GM19351 (cell line): Measurements from ENCODE around the gene PRKCZ.
"Not testable (repeated sequence)": the region's sequence is repeated elsewhere in the genome, so short reads cannot be mapped to it uniquely, and the experiment has no call there.

ENCODE experiments used
- ATAC-seq: cut with Tn5 transposase; IDR thresholded peaks from one replicate; pipeline ENCODE4 v1.9.1; 2021; ENCODE audit warnings: mild to moderate bottlenecking, moderate library complexity; ENCODE audit not compliant: unreplicated experiment

The PRKCZ gene

DNA sequence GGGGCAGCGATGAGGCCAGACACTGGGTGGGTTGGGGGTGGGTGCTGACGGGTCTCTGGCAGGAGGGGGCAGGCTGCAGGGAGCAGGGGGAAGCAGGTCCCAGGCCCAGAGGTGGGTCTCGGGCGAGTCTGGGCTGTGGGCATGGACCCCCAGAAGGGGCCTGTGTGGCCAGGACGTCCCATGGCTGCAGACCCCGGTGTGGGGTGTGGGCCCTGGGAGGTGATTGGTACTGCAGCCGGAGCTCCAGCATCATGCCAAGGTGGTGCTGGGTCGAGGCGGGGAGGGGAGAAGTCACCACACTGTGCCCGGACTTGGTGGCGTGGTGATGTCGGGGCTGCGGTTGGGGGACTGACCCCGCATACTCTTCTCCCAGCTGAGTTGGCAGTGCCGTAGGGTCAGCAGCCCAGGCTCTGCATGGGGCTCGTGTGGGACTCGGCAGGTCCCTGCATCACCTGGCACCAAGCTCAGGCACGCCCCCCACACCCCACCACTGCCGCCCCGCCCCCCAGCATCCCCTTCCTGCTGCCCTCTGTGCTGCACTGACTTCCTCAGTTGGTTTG is 31.2 kb downstream of the PRKCZ start:
- ATAC-seq = no peak

DNA sequence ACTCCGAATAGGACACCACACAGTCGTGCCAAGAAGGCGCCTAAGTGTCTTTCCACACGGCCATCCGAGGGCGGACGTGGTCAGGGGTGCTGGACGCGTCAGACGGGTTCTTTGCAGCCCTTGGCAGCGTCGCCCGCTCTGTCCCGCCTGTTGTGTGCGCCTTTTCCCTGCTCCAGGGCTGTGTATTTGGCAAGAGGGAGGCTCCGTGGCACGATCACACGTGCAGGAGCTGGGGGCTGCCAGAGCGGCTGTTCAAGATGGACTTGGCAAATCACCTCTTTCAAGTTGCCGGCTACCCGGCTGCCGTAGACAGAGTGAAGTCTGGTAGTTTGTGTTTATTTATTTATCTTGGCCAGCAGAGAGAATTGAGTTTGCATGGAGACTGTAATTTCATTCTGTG is 31.9 kb downstream of the PRKCZ start:
- no peak for ATAC-seq

DNA sequence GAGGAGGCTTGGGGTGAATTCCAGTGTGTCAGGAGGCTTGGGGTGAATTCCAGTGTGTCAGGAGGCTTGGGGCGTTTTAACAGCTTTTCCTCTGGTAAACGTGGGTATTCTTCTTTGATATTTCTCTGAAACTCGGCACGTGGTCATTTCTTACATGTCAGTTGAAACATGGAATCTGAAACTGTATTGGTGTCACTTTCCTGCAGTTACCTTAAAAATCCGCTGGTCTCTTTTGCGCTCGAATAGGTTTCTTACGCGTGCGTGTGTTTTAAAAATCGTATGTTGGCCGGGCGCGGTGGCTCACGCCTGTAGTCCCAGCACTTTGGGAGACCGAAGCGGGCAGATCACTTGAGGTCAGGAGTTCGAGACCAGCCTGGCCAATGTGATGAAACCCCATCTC is 33.5 kb downstream of the PRKCZ start:
- ATAC-seq = no peak

DNA sequence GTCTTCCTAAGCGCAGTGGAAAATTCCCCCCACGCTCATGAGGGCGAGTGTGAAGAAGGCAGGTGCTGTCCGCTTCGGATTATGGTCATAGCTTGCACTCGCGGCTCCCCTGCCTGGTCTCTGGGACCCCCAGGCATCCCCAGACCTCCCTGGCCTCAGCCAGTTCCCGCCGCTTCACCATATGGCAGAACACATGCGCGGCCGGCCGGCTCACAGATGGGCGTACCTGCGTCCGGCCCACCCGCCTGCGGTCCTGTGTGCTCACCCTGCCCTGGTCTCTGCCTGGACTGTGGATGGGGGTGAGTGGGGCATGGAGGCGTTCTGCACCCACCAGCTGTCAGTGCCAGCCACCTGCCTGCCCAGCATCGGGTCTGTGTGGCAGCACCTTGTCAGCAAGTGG is 34.1 kb downstream of the PRKCZ start:
- ATAC-seq = no peak

DNA sequence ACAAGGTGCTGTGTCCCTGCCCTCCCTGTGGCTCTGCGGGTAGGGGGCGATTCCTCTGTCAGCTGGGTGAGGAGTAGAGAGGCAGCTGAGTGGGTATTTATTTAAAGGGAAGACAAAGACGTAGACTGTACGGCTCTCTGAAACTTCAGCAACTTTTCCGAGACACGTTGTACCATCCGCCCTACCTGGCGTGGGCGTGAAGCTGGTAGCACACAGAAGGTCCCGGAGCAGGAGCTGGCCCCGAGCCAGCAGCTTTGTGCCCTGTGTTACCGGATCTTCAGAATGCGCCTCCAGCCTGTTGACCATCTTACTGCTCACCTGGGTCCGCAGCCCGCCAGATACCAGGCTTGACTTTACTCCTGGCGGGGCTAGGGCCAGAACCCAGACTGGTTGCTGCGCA is 34.9 kb downstream of the PRKCZ start:
- no peak for ATAC-seq

DNA sequence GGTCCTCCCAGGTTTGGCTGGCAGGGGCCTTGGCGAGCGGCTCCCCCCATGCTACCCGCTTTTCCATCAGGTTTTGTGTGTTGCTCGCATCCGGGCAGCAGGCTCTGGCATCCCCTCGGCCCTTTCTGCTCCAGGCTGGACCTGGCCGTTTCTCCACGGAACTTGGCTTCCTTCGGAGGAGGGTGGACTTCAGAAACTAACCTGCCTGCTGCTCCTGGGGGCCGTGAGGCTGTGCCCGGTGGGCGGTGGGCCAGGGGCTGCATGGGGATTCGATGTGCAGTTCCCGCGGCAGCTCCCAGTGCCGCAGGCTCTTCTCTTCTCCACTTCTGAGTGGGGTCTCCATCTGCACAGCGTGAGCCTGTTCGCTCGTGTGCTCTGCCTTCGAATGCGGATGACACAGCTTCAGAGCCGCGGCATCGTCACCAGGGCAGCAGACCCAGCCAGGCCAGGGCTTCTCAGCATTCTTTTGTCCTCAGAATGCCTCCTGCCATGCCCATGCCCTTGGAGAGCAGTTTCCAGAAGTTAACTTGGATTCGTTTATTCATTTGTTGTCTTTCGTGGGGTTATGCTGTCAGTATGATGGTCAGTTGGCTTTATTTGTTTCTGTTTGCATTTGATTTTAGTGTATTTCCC is 36.4 kb downstream of the PRKCZ start:
- no peak for ATAC-seq

DNA sequence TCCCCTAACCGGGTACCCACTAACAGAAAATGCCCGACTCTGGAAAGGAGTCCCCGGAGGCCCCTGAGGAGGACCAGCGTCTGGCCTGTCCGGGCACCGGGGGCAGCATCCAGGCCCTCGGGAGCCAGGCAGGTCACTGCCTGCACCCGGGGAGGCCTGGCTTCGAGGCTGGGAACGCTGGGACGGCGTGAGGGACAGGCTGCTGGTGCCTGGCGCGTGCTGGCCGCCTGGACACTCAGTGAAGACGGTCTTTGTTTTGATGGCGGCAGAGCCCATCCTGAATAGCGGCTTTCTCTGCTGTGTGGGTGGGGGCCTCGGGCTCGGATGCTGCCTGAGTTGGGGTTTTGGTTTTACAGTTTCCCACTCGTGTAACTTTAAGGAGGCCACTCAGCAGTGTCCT is 37.6 kb downstream of the PRKCZ start:
- ATAC-seq = no peak

DNA sequence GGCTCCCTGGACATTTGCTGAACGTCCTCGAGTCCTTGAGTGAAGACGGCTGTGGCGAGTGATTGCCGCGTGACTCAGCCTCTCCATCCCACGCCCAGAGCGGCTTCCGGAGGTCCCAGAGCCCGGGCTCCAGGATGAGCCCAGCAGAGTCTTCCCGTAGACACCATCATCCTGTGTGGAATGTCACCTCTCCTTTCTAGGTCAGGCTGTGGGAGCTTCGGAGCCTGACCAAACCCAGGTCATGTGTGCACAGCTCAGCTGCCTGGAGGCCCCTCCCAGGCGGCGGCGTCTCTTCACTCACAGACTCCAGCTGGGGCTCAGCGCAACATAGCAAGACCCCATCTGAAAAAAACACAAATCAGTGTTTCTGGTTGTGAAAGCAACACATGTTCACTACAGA is 38.2 kb downstream of the PRKCZ start:
- no peak for ATAC-seq

DNA sequence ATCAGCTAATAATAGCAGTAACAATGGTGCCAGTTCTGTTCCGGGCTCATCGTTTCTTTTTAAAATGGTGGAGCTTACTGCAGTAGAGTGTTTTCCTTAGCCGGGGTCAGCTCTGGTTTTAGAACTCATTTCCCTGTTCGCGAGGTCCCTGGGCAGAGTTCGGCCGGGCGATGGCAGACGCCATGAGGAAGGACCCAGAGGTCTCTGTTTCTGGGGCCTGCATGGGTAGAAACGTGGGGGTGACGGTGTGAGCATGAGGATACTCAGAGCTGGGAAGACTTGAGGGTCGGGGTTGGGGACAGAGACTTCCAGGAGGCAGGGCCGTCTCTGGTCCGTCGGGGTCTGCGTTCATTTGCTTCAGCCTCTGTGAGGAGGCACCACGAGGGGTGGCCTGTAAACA is 38.8 kb downstream of the PRKCZ start:
- no peak for ATAC-seq

DNA sequence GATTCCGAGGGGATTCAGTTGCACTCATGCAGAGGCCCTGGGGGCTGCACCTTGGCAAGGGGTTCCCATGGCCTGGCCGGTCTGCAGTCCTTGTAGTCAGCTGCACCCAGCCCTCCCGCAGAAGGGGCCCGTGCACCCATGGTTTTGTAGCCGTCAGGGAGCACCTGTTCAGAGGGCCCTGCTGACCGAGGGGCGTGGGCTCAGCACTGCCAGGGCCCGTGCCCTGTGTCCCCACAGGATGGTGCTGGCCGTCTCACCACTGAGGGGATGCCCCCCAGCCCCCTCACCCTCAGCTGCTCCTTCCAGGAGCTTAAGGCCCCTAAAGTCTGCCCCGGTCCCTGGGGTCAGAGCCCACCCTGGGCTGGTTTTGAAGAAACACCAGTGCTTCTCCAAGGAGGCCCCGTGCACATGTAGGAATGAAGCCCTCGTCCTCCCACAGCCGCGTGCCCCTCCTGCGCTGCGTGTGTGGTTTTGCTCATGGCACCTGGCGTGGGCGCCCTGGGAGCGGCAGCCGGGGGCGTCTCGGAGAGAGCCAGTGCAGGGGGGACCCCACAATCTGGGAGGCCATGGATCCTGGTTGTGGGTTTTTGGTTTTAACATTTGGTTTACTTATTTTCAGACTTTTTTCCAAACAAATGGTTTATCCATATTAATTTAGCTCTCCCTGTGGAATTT is 40.1 kb downstream of the PRKCZ start:
- ATAC-seq = no peak

DNA sequence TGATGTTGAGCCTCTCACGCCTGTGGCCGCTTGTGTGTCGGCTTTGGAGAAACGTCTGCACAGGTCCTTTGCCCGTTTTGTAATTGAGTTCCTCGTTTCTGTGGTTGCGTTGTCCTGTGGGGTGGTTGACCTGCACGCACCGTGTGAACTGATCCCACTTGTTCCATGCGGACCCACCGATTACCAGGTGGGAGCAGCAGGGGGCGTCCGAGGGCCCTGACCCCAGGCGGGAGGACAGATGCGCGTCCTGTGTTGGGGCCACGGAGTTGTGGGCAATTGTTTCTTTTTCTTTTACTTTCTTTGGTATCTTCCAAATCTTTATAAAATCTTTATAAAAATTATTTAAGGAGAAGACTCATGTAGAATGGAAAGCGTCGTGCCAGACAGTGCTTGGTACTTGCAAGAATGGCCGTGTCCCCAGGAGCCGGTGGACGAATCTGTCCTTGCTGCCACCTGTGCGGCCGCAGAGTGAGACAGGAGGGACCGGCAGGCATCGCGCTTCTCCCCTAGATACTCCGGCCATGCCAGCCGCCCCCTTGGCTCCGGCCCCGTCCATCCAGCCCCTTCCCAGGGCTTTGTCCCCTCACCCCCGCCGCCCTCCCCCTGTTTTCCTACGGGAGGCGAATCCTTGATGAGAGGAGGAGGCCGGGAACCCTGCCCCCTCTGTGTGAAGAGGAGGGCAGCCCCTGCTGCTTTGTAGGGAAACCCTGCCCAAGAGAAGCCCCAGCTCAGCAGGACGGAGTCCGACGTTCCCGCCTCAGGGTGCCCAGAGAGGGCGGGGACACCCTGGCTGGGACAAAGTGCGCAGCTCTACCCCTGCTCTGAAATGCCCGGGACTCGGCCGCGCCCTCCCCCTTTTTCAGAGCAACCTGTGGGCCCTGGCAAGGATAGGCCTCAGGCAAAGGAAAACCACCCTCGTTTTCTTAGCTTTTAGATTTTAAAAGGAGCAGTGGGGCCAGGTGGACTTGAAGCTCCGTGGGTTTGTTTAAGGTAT is 41.7 kb downstream of the PRKCZ start:
- no peak for ATAC-seq

DNA sequence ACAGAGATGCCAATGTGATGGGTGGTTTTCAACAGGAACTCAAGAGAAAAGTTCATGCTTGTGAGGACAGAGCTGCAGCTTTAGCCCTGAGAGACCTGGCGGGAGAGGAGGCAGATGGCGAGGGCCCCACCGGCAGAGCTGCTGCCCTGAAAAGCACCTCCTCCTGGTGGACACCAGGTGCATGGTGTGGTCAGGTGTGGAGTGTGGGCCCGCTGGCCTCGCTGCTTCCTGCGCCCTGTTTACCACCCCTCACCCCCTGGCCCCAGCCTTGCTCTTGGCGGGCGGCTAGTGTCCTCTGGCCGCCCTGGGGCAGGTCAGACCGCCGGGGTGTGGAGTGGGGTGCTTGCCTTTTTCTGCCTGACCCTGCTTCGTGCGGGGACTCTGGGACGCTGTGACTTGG is 42.8 kb downstream of the PRKCZ start:
- ATAC-seq = no peak

DNA sequence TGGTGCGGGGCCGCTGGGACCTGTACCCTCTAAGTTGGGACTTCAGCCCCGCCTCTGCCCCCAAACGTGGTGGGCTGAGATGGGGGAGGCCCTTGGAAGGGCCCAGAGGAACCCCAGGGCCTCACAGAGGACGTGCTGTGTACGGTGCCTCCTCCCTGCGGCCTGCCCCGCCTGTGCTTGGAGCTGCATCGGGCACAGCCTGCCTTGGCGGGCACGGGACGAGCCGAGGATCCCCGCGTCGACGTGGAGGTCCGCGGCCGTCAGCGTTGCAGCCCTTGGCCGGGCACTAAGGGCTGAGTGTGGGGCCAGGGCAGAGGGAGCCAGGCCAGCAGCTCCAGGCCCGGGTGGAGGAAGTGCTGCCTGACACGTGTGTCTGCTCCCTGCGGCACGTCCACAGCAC is 43.4 kb downstream of the PRKCZ start:
- no peak for ATAC-seq

DNA sequence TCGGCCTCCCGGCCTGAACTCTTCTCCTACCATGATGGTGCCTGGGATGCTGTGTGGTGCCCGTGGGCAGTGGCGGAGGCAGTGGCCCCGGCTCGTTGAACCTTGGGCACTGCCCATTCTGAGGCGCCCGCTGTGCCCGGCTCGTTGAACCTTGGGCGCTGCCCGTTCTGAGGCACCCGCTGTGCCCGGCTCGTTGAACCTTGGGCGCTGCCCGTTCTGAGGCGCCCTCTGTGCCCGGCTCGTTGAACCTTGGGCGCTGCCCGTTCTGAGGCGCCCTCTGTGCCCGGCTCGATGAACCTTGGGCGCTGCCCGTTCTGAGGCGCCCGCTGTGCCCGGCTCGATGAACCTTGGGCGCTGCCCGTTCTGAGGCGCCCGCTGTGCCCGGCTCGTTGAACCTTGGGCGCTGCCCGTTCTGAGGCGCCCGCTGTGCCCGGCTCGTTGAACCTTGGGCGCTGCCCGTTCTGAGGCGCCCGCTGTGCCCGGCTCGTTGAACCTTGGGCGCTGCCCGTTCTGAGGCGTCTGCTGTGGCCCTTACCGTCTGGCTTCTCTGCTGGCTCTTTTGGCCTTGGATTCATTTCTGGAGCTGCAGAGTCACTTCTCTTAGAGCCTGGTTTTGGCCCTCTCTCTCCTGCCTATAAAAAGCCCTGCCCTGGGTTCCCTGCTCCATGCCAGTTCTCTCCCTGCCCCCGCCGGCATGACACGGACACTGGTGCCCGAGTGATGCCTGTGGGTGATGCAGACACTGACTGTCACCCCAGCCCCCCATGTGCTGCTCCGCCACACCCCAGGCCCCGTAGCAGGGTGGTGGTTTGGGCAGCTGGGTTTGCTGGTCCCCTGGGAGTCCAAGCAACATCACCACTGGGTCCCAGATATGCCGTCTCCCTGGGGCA is 44.3 kb downstream of the PRKCZ start:
- not testable (repeated sequence) for ATAC-seq

DNA sequence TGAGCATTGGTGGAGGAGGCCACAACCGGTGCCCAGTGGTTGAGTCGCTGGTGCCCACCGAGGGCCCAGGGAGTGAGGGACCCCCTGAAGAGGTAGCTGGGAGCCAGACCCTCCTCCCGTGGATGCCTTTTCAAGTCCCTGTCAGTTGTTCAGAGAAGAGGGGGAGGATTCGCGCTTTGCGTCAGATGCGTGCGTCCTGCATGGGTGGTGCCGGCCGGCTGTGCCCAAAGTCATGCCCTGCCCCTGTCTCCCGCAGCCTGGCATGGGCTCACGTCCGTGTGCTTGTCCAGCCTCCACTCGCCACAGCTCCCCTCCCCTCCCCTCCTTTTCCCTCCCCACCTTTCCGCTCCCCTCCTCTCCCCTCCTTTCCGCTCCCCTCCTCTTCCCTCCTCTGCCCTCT is 45.2 kb downstream of the PRKCZ start:
- ATAC-seq = no peak

DNA sequence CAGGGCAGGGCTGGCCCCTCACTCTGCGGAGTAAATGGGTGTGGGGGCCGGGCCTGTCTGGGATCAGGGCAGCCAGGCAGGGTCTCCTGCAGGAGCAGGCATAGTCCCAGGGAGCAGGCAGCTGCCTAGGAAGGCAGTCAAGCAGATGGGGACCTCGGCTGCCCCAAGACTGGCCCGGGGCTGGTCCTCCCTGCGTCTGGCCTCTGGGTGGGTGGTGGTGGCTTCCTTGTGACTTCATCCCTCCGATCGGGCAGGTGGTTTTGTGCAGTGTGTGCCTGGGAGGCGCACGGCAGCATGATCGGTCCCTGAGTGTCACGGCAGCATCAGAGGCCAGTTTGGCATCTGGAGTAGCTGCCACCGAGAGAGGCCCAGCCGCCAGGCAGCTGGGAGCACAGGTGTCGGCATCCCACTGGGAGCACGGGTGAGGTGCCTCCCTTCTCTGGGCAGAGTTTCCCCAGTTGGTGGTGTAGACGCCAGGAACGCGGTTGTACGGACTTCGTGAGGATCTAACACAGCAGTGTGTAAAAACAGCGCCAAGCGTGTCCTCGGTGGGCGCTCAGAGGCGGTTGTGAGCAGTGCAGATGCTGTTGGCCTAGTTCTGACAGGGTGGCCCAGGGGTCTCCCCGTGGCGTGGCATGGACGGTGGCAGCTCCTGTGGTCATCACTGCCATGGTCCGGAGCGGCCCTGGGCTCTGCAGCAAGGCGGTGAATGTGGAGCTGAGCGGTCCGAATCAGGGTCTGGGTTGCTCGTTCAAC is 45.9 kb downstream of the PRKCZ start:
- ATAC-seq = no peak

DNA sequence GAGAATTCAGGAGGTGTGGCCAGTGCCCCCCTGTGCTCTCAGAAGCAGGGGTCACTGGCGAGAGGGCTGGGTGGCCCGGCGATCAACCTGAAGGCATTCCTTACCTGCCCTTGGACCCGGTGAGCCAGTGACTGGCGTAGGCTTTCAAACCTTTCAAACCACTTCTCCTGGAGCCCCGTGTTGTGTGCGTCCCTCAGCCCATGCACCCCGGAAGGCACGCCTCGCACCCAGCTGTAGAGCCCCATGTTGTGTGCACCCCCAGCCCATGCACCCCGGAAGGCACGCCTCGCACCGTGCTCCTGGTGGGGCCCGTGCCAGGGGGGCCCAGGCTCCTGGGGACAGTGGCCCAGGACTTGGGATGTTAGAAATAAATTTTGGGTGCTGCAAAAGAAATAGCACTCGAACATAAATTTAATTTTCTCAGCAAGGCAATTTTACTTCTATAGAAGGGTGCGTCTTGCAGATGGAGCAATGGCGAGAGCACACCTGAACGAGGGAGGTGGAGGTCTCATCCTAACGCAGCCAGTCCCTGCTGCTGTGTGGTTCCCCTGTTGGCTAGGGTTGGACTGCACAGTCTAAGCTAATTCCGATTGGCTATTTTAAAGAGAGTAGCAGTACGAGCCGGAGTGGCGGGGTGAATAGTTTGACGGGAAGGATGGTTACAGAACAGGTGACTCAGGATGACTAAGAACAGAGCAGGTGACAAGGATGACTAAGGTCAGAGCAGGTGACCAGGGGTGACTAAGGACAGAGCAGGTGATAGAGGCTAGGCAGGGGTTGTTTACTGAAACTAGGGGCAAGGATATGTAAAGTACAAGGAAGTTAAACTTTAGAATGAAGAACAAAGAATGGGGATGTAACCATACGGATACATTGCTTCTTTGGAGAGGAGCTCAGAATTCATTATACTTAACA is 47.4 kb downstream of the PRKCZ start:
- no peak for ATAC-seq

DNA sequence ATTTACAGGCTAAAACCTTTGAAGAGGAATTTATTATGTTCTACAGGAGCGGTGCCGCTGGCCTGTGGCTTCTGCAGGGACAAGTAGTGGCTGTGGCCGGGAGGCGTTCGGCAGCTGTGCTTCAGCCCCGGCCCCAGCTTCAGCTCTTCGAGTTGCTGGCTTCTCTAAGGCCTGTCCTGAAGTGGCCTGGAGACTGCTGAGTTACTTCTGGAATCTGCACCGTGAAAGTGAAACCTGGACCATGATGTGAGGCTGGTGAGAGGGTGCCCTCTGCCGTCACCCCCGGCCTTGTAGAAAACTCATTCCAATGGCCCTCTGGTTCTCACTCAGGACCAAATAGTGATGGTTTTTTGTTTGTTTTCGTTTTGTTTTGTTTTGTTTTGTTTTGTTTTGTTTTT is 48.1 kb downstream of the PRKCZ start:
- ATAC-seq = no peak
